ENCODE results near the gene PMPCA.

Gene PMPCA

GRCh38 chr9:136439481-136440408 lies 29.3 kb downstream of the PMPCA start, which contains the start of gene INPP5E:
Gene INPP5E (minus strand): TSS chr9:136439845. CDS start chr9:136439419, 426 bp downstream.
- ChIA-PET CTCF (no interaction called here), POLR2A (no interaction called here)
- TF ChIP-seq NFRKB (IDR thresholded peaks at IDR 0.05) (no peak), SP1 (IDR thresholded peaks at IDR 0.05) (no peak), ARNT (IDR thresholded peaks at IDR 0.05) (no peak), CTBP1 (IDR thresholded peaks at IDR 0.05; ENCODE audit: borderline replicate concordance) (no peak), L3MBTL2 (conservative IDR thresholded peaks at IDR 0.05) (no peak), SUZ12 (IDR thresholded peaks at IDR 0.05) (no peak)
- peak; percentile 95 for DNase-seq (ENCODE audit: extremely low spot score)

- ChIA-PET POLR2A (no interaction called here), CTCF (no interaction called here)
- DNase-seq (ENCODE audit: extremely low spot score) = no peak
- TF ChIP-seq HDGF (IDR thresholded peaks at IDR 0.05; ENCODE audit: borderline replicate concordance) (no peak), BHLHE40 (IDR thresholded peaks at IDR 0.05; ENCODE audit: borderline replicate concordance) (no peak), FOXK2 (IDR thresholded peaks at IDR 0.05) (no peak), ZNF384 (IDR thresholded peaks at IDR 0.05) (no peak), CTBP1 (IDR thresholded peaks at IDR 0.05; ENCODE audit: borderline replicate concordance) (no peak), PKNOX1 (IDR thresholded peaks at IDR 0.05) (no peak), FOXM1 (IDR thresholded peaks at IDR 0.05; ENCODE audit: borderline replicate concordance) (no peak), FOXA1 (IDR thresholded peaks at IDR 0.05) (no peak), SUZ12 (IDR thresholded peaks at IDR 0.05) (no peak), ARNT (IDR thresholded peaks at IDR 0.05) (no peak), NFRKB (IDR thresholded peaks at IDR 0.05) (no peak), L3MBTL2 (conservative IDR thresholded peaks at IDR 0.05) (no peak), TARDBP (IDR thresholded peaks at IDR 0.05) (no peak)
Measured at GRCh38 chr9:136441191-136441680, 30.8 kb downstream of the PMPCA start.

- ChIA-PET POLR2A (no interaction called here), CTCF (no interaction called here)
- no peak for TF ChIP-seq ELF4 (IDR thresholded peaks at IDR 0.05)
- TF ChIP-seq BHLHE40 (IDR thresholded peaks at IDR 0.05; ENCODE audit: borderline replicate concordance) = no peak
- no peak for DNase-seq (ENCODE audit: extremely low spot score)
Measured at GRCh38 chr9:136441681-136442245, 31.3 kb downstream of the PMPCA start.

GRCh38 chr9:136442265-136442664 lies 31.8 kb downstream of the PMPCA start:
- CTCF ChIA-PET = no interaction called here
- TF ChIP-seq BHLHE40 (IDR thresholded peaks at IDR 0.05; ENCODE audit: borderline replicate concordance) (no peak), FOXK2 (IDR thresholded peaks at IDR 0.05) (no peak)
- DNase-seq (ENCODE audit: extremely low spot score) = no peak
- POLR2A ChIA-PET = no interaction called here

GRCh38 chr9:136443087-136443486 lies 32.6 kb downstream of the PMPCA start:
- ChIA-PET CTCF (interaction anchor here (0.5 kb wide), 1 partner anchor 166 kb away, joined by 3 read pairs; no protein-coding TSS in a partner anchor), POLR2A (no interaction called here)

GRCh38 chr9:136443687-136444086 lies 33.2 kb downstream of the PMPCA start:
- no peak for TF ChIP-seq LEF1 (IDR thresholded peaks at IDR 0.05; ENCODE audit: borderline replicate concordance)
- POLR2A ChIA-PET = no interaction called here
- DNase-seq (ENCODE audit: extremely low spot score) = no peak
- CTCF ChIA-PET = no interaction called here

More at GRCh38 chr9:136443087-136443486, 32.6 kb downstream of the PMPCA start:
- TF ChIP-seq SUZ12 (IDR thresholded peaks at IDR 0.05) (no peak), CTBP1 (IDR thresholded peaks at IDR 0.05; ENCODE audit: borderline replicate concordance) (no peak), PKNOX1 (IDR thresholded peaks at IDR 0.05) (no peak), BHLHE40 (IDR thresholded peaks at IDR 0.05; ENCODE audit: borderline replicate concordance) (no peak), FOXM1 (IDR thresholded peaks at IDR 0.05; ENCODE audit: borderline replicate concordance) (no peak), SP1 (IDR thresholded peaks at IDR 0.05) (no peak), ZNF384 (IDR thresholded peaks at IDR 0.05) (no peak), LEF1 (IDR thresholded peaks at IDR 0.05; ENCODE audit: borderline replicate concordance) (no peak), HDGF (IDR thresholded peaks at IDR 0.05; ENCODE audit: borderline replicate concordance) (no peak), ARNT (IDR thresholded peaks at IDR 0.05) (no peak), FOXK2 (IDR thresholded peaks at IDR 0.05) (no peak), FOXA1 (IDR thresholded peaks at IDR 0.05) (no peak), NFRKB (IDR thresholded peaks at IDR 0.05) (no peak), TARDBP (IDR thresholded peaks at IDR 0.05) (no peak), L3MBTL2 (conservative IDR thresholded peaks at IDR 0.05) (no peak)
- DNase-seq (ENCODE audit: extremely low spot score) = no peak

- POLR2A ChIA-PET = no interaction called here
- CTCF ChIA-PET = interaction anchor here (0.6 kb wide), 1 partner anchor 527 kb away, joined by 4 read pairs; no protein-coding TSS in a partner anchor
- no peak for DNase-seq (ENCODE audit: extremely low spot score)
- TF ChIP-seq ZNF384 (IDR thresholded peaks at IDR 0.05) (no peak), BHLHE40 (IDR thresholded peaks at IDR 0.05; ENCODE audit: borderline replicate concordance) (no peak), FOXA1 (IDR thresholded peaks at IDR 0.05) (no peak), ARNT (IDR thresholded peaks at IDR 0.05) (no peak)
Measured at GRCh38 chr9:136444102-136444501, 33.6 kb downstream of the PMPCA start.

Data from HEK293T (cell line).